ENCODE measurements around the gene TMEM114.

The TMEM114 gene

DNA sequence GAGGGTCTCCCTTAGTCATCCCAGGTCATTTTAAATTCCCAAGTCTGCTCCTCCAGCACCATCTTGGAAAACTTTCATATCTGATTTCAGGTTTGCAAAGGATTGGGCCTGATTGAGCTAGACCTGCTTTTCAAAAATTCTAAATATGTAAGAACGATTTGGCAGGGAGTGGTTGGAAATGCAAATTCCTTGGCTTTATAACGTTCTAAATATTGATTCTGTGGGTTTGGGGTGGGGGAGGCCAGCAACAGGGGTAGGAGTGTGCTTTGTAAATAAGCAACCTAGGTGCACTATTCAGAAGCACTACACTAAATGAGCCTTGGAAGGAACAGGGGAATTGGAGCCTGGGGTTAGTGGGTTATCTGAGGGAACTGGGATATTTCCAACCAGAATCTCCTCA, 47.9 kb downstream of the TMEM114 start:
- no peak for TF ChIP-seq GABPA (IDR thresholded peaks at IDR 0.05; ENCODE audit: low read depth)
- TF ChIP-seq SPI1 (IDR thresholded peaks at IDR 0.05; ENCODE audit: borderline replicate concordance, low read depth) = no peak
- TF ChIP-seq POLR2AphosphoS5 (IDR thresholded peaks at IDR 0.05; ENCODE audit: low read depth) = no peak
- TF ChIP-seq, protein P1, sequence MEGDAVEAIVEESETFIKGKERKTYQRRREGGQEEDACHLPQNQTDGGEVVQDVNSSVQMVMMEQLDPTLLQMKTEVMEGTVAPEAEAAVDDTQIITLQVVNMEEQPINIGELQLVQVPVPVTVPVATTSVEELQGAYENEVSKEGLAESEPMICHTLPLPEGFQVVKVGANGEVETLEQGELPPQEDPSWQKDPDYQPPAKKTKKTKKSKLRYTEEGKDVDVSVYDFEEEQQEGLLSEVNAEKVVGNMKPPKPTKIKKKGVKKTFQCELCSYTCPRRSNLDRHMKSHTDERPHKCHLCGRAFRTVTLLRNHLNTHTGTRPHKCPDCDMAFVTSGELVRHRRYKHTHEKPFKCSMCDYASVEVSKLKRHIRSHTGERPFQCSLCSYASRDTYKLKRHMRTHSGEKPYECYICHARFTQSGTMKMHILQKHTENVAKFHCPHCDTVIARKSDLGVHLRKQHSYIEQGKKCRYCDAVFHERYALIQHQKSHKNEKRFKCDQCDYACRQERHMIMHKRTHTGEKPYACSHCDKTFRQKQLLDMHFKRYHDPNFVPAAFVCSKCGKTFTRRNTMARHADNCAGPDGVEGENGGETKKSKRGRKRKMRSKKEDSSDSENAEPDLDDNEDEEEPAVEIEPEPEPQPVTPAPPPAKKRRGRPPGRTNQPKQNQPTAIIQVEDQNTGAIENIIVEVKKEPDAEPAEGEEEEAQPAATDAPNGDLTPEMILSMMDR (IDR thresholded peaks at IDR 0.05; ENCODE audit: insufficient read depth, low read length) = no peak
- TF ChIP-seq, protein P2, sequence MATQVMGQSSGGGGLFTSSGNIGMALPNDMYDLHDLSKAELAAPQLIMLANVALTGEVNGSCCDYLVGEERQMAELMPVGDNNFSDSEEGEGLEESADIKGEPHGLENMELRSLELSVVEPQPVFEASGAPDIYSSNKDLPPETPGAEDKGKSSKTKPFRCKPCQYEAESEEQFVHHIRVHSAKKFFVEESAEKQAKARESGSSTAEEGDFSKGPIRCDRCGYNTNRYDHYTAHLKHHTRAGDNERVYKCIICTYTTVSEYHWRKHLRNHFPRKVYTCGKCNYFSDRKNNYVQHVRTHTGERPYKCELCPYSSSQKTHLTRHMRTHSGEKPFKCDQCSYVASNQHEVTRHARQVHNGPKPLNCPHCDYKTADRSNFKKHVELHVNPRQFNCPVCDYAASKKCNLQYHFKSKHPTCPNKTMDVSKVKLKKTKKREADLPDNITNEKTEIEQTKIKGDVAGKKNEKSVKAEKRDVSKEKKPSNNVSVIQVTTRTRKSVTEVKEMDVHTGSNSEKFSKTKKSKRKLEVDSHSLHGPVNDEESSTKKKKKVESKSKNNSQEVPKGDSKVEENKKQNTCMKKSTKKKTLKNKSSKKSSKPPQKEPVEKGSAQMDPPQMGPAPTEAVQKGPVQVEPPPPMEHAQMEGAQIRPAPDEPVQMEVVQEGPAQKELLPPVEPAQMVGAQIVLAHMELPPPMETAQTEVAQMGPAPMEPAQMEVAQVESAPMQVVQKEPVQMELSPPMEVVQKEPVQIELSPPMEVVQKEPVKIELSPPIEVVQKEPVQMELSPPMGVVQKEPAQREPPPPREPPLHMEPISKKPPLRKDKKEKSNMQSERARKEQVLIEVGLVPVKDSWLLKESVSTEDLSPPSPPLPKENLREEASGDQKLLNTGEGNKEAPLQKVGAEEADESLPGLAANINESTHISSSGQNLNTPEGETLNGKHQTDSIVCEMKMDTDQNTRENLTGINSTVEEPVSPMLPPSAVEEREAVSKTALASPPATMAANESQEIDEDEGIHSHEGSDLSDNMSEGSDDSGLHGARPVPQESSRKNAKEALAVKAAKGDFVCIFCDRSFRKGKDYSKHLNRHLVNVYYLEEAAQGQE (IDR thresholded peaks at IDR 0.05; ENCODE audit: insufficient replicate concordance, low read depth) = no peak

DNA sequence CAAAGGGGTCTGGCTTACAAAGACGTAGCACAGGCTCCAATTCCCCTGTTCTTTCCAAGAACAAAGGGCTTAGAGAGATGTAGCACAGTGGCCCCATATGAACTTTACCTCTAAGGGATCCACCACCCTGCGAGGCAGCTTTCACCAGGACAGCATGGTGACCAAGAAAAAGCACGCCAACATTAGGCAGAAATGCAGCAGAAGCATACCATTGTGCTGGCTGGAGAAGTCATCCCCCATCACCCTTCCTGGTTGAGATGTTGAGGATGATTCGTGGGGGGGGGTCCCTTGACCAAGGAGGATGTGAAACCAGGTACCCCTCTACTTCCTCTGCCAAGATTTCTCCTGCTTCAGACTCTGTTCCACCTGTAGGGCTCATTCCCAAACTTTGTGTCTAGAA, 48.4 kb downstream of the TMEM114 start:
- no peak for DNase-seq (ENCODE audit: low read depth in 1 of 2, low spot score in 1 of 2)
- Histone ChIP-seq H3K27me3 (ENCODE audit: insufficient read depth, poor library complexity, severe bottlenecking) (peaks cover 5% of the 10 kb centered on the region), H3K4me3 (replicated peaks; ENCODE audit: insufficient read depth, low read length) (no peak overlapping the region), H3K27ac (replicated peaks) (no peak overlapping the region)
- TF ChIP-seq, protein P2 (IDR thresholded peaks at IDR 0.05; ENCODE audit: insufficient replicate concordance, low read depth) = no peak
- TF ChIP-seq SPI1 (IDR thresholded peaks at IDR 0.05; ENCODE audit: borderline replicate concordance, low read depth) = no peak
- TF ChIP-seq, protein P1 (IDR thresholded peaks at IDR 0.05; ENCODE audit: insufficient read depth, low read length) = no peak

More for the DNA sequence above, 47.9 kb downstream of the TMEM114 start:
- DNase-seq (ENCODE audit: low read depth in 1 of 2, low spot score in 1 of 2) = no peak
- Histone ChIP-seq H3K27ac (replicated peaks) (no peak overlapping the region), H3K27me3 (ENCODE audit: insufficient read depth, poor library complexity, severe bottlenecking) (peaks cover 5% of the 10 kb centered on the region), H3K4me3 (replicated peaks; ENCODE audit: insufficient read depth, low read length) (no peak overlapping the region)

DNA sequence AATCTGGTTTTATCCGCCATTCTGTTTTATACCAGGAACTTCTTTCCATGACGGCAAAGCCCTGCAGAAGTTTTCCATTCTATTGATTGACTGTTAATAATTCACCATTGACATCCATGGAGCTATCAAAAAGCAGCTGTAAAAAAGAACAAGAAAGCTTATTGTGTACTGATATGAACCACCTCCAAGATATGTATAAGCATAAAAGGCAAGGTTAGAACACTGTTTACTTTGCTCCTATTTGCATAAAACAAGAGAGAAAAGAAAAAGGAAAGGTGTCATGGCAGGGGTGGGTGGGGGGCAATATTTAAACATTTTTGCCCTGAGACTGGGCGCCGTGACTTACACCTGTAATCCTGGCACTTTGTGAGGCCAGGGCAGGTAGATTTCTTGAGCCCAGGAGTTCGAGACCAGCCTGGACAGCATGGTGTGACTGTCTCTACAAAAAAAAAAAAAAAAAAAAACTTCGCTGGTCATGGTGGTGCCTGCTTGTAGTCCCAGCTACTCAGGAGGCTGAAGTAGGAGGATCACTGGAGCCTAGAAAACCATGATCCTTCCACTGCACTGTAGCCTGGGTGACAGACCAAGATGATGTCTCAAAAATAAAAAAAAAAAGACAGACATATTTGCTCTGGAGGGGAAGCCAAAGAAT, 52.5 kb downstream of the TMEM114 start:
- DNase-seq (ENCODE audit: low read depth in 1 of 2, low spot score in 1 of 2) = no peak
- H3K27me3 ChIP-seq (ENCODE audit: insufficient read depth, poor library complexity, severe bottlenecking) = no peaks in the 10 kb centered on the region
- no peak for TF ChIP-seq POLR2AphosphoS5 (IDR thresholded peaks at IDR 0.05; ENCODE audit: low read depth)
- TF ChIP-seq, protein P1 (IDR thresholded peaks at IDR 0.05; ENCODE audit: insufficient read depth, low read length) = no peak
- TF ChIP-seq SPI1 (IDR thresholded peaks at IDR 0.05; ENCODE audit: borderline replicate concordance, low read depth) = no peak
- no peak for TF ChIP-seq GABPA (IDR thresholded peaks at IDR 0.05; ENCODE audit: low read depth)
- TF ChIP-seq, protein P2 (IDR thresholded peaks at IDR 0.05; ENCODE audit: insufficient replicate concordance, low read depth) = no peak
- no peak overlapping the region for H3K4me3 ChIP-seq (replicated peaks; ENCODE audit: insufficient read depth, low read length)
- no peak overlapping the region for H3K27ac ChIP-seq (replicated peaks)
